HepG2 (cell line): ENCODE results near the gene CACNA1G. TPM values are rescaled to one million over a fixed set of nuclear protein-coding genes. Genes with fewer than 3 reads are reported as not detected.

Experiments
- CBX2 ChIP-seq, 2 experiments: fragments of 200-600 bp in 1 of 2; sonication (generic); formaldehyde crosslinking in 1 of 2; IDR thresholded peaks; 2 replicates each; pipeline versions ENCODE4 v1.7.0 to v1.8.1; 2018 to 2022; ENCODE audit warnings: low read depth in 2 of 2, low read length in 1 of 2, mild to moderate bottlenecking in 1 of 2, missing genetic modification reagents in 1 of 2
- IRF2 ChIP-seq: IDR thresholded peaks from 2 replicates; pipeline ENCODE4 v1.6.1; 2018; ENCODE audit warnings: missing genetic modification reagents, missing compliant biosample characterization
- MATR3 ChIP-seq: sonication (generic); formaldehyde crosslinking; IDR thresholded peaks from 2 replicates; pipeline ENCODE4 v1.4.0; 2020; ENCODE audit warnings: missing genetic modification reagents
- MIER3 ChIP-seq: IDR thresholded peaks from 2 replicates; pipeline ENCODE4 v1.6.1; 2016; ENCODE audit warnings: missing compliant biosample characterization, borderline replicate concordance
- MTA1 ChIP-seq: sonication (generic); formaldehyde crosslinking; IDR thresholded peaks from 2 replicates; pipeline ENCODE4 v1.4.0; 2020; ENCODE audit warnings: missing genetic modification reagents, mild to moderate bottlenecking, borderline replicate concordance
- PHF20 ChIP-seq: sonication (generic); formaldehyde crosslinking; IDR thresholded peaks from 2 replicates; pipeline ENCODE4 v1.5.0; 2020; ENCODE audit warnings: mild to moderate bottlenecking, missing genetic modification reagents
- PHF8 ChIP-seq: sonication (generic); formaldehyde crosslinking; IDR thresholded peaks from 2 replicates; pipeline ENCODE4 v1.5.0; 2020; ENCODE audit warnings: missing genetic modification reagents
- RBM39 ChIP-seq: fragments of 200-400 bp; formaldehyde crosslinking; IDR thresholded peaks from one replicate; pipeline ENCODE4 v1.6.1; 2018; ENCODE audit warnings: antibody characterized with exemption, mild to moderate bottlenecking, low read depth, low read length; ENCODE audit not compliant: poor library complexity, severe bottlenecking
- SALL2 ChIP-seq: sonication (generic); formaldehyde crosslinking; IDR thresholded peaks from 2 replicates; pipeline ENCODE4 v1.8.1; 2023; ENCODE audit warnings: mild to moderate bottlenecking, missing genetic modification reagents, inconsistent platforms
- SP140L ChIP-seq: sonication (generic); formaldehyde crosslinking; IDR thresholded peaks from 2 replicates; pipeline ENCODE4 v1.4.0; 2020; ENCODE audit warnings: missing genetic modification reagents, borderline replicate concordance
- SRF ChIP-seq: IDR thresholded peaks from 2 replicates; pipeline ENCODE4 v1.6.1; 2011; ENCODE audit warnings: mild to moderate bottlenecking, low read depth, low read length, moderate library complexity
- TBX2 ChIP-seq: sonication (generic); formaldehyde crosslinking; IDR thresholded peaks from 2 replicates; pipeline ENCODE4 v1.5.0; 2020; ENCODE audit warnings: missing genetic modification reagents, mild to moderate bottlenecking, borderline replicate concordance
- ZFX ChIP-seq: sonication (generic); formaldehyde crosslinking; IDR thresholded peaks from 2 replicates; pipeline ENCODE4 v1.4.0; 2020; ENCODE audit warnings: mild to moderate bottlenecking, low read depth, missing genetic modification reagents, moderate library complexity
- ZNF282 ChIP-seq: fragments of 450-650 bp; IDR thresholded peaks from 2 replicates; pipeline ENCODE4 v1.6.1; 2018; ENCODE audit not compliant: partially characterized antibody
- ZNF660 ChIP-seq: sonication (generic); formaldehyde crosslinking; IDR thresholded peaks from 2 replicates; pipeline ENCODE4 v1.5.1; 2020; ENCODE audit warnings: mild to moderate bottlenecking, low read depth, missing genetic modification reagents, borderline replicate concordance
- polyA plus RNA-seq, 8 experiments: library from polyadenylated mRNA; depleted of rRNA in 3 of 8; stranded (reverse) in 7 of 8; unstranded in 1 of 8; fragments of >200 nt; fragmentation: Illumina TruSeq in 4 of 8; extraction: Trizol in 4 of 8; gene quantifications; 2 replicates each; pipeline versions ENCODE4 v1.2.1 to v1.2.3, GENCODE V29; 2011 to 2016; ENCODE audit warnings: low read depth in 4 of 8, missing spikeins in 1 of 8, mixed read lengths in 1 of 8; ENCODE audit not compliant: insufficient read depth in 1 of 8
- total RNA-seq, 5 experiments: library from RNA; depleted of rRNA; stranded (reverse); fragments of >200 nt; fragmentation: Illumina TruSeq; extraction: Trizol; gene quantifications; 2 replicates each; pipeline ENCODE4 v1.2.3, GENCODE V29; 2016; ENCODE audit warnings: low read depth in 1 of 5
- TF ChIP-seq, protein P1 (sequence below): IDR thresholded peaks from 2 replicates; pipeline ENCODE4 v1.6.1; 2016; ENCODE audit warnings: low read depth, control low read depth
- TF ChIP-seq, protein P2 (sequence below): sonication (generic); formaldehyde crosslinking; IDR thresholded peaks from 2 replicates; pipeline ENCODE4 v1.8.1; 2022; ENCODE audit warnings: mild to moderate bottlenecking, missing genetic modification reagents
- TF ChIP-seq, protein P3 (sequence below): fragments of 450-650 bp; IDR thresholded peaks from 2 replicates; pipeline ENCODE4 v1.6.1; 2017; ENCODE audit warnings: mild to moderate bottlenecking
- TF ChIP-seq, protein P4 (sequence below): sonication (generic); formaldehyde crosslinking; conservative IDR thresholded peaks from 2 replicates; pipeline ENCODE4 v1.4.0; 2020; ENCODE audit warnings: missing genetic modification reagents
- TF ChIP-seq, protein P5 (sequence below): sonication (generic); formaldehyde crosslinking; IDR thresholded peaks from 2 replicates; pipeline ENCODE4 v1.5.1; 2020; ENCODE audit warnings: mild to moderate bottlenecking, moderate library complexity, missing genetic modification reagents

CACNA1G gene
- total and polyA plus RNA-seq, 2 of the 13 experiments (the other 11 are each of a cell fraction or from before 2014, with no cell fraction given): 0.02 TPM; not detected in 1

DNA sequence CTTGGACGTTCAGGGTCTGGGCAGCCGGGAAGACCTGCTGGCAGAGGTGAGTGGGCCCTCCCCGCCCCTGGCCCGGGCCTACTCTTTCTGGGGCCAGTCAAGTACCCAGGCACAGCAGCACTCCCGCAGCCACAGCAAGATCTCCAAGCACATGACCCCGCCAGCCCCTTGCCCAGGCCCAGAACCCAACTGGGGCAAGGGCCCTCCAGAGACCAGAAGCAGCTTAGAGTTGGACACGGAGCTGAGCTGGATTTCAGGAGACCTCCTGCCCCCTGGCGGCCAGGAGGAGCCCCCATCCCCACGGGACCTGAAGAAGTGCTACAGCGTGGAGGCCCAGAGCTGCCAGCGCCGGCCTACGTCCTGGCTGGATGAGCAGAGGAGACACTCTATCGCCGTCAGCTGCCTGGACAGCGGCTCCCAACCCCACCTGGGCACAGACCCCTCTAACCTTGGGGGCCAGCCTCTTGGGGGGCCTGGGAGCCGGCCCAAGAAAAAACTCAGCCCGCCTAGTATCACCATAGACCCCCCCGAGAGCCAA, 65.6 kb downstream of the CACNA1G start (continued):
- TF ChIP-seq RBM39 (peak; percentile 84), TBX2 (CRISPR knock-in tag) (peak; percentile 39; the same call in 1 of the 2 replicates), MATR3 (CRISPR knock-in tag) (no peak), MTA1 (CRISPR knock-in tag) (peak; percentile 46; the same call in 1 of the 2 replicates), SALL2 (CRISPR knock-in tag) (peak; percentile 63; the same call in 1 of the 2 replicates), SRF (no peak), IRF2 (CRISPR knock-in tag) (peak; percentile 70), MIER3 (peak; percentile 35; the same call in 1 of the 2 replicates), PHF8 (CRISPR knock-in tag) (peak; percentile 68), SP140L (CRISPR knock-in tag) (peak; percentile 75; the same call in 1 of the 2 replicates), ZFX (CRISPR knock-in tag) (peak; percentile 95), ZNF282 (no peak), CBX2 (IDR thresholded peaks at IDR 0.05; ENCODE audit: low read depth, low read length) (no peak), CBX2 (CRISPR knock-in tag; IDR thresholded peaks at IDR 0.05; ENCODE audit: low read depth) (no peak), ZNF660 (CRISPR knock-in tag) (no peak), PHF20 (CRISPR knock-in tag) (0 out of 2 replicates have a peak, but pooled peaks have one; percentile 51)
- TF ChIP-seq, protein P1, sequence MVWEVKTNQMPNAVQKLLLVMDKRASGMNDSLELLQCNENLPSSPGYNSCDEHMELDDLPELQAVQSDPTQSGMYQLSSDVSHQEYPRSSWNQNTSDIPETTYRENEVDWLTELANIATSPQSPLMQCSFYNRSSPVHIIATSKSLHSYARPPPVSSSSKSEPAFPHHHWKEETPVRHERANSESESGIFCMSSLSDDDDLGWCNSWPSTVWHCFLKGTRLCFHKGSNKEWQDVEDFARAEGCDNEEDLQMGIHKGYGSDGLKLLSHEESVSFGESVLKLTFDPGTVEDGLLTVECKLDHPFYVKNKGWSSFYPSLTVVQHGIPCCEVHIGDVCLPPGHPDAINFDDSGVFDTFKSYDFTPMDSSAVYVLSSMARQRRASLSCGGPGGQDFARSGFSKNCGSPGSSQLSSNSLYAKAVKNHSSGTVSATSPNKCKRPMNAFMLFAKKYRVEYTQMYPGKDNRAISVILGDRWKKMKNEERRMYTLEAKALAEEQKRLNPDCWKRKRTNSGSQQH (CRISPR knock-in tag): 0 out of 2 replicates have a peak, but pooled peaks have one; percentile 49
- TF ChIP-seq, protein P2, sequence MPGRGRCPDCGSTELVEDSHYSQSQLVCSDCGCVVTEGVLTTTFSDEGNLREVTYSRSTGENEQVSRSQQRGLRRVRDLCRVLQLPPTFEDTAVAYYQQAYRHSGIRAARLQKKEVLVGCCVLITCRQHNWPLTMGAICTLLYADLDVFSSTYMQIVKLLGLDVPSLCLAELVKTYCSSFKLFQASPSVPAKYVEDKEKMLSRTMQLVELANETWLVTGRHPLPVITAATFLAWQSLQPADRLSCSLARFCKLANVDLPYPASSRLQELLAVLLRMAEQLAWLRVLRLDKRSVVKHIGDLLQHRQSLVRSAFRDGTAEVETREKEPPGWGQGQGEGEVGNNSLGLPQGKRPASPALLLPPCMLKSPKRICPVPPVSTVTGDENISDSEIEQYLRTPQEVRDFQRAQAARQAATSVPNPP (CRISPR knock-in tag): 0 out of 2 replicates have a peak, but pooled peaks have one; percentile 23
- TF ChIP-seq, protein P3, sequence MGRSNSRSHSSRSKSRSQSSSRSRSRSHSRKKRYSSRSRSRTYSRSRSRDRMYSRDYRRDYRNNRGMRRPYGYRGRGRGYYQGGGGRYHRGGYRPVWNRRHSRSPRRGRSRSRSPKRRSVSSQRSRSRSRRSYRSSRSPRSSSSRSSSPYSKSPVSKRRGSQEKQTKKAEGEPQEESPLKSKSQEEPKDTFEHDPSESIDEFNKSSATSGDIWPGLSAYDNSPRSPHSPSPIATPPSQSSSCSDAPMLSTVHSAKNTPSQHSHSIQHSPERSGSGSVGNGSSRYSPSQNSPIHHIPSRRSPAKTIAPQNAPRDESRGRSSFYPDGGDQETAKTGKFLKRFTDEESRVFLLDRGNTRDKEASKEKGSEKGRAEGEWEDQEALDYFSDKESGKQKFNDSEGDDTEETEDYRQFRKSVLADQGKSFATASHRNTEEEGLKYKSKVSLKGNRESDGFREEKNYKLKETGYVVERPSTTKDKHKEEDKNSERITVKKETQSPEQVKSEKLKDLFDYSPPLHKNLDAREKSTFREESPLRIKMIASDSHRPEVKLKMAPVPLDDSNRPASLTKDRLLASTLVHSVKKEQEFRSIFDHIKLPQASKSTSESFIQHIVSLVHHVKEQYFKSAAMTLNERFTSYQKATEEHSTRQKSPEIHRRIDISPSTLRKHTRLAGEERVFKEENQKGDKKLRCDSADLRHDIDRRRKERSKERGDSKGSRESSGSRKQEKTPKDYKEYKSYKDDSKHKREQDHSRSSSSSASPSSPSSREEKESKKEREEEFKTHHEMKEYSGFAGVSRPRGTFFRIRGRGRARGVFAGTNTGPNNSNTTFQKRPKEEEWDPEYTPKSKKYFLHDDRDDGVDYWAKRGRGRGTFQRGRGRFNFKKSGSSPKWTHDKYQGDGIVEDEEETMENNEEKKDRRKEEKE: no peak
- TF ChIP-seq, protein P4, sequence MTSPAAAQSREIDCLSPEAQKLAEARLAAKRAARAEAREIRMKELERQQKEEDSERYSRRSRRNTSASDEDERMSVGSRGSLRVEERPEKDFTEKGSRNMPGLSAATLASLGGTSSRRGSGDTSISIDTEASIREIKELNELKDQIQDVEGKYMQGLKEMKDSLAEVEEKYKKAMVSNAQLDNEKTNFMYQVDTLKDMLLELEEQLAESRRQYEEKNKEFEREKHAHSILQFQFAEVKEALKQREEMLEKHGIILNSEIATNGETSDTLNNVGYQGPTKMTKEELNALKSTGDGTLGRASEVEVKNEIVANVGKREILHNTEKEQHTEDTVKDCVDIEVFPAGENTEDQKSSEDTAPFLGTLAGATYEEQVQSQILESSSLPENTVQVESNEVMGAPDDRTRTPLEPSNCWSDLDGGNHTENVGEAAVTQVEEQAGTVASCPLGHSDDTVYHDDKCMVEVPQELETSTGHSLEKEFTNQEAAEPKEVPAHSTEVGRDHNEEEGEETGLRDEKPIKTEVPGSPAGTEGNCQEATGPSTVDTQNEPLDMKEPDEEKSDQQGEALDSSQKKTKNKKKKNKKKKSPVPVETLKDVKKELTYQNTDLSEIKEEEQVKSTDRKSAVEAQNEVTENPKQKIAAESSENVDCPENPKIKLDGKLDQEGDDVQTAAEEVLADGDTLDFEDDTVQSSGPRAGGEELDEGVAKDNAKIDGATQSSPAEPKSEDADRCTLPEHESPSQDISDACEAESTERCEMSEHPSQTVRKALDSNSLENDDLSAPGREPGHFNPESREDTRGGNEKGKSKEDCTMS: no peak
- TF ChIP-seq, protein P5, sequence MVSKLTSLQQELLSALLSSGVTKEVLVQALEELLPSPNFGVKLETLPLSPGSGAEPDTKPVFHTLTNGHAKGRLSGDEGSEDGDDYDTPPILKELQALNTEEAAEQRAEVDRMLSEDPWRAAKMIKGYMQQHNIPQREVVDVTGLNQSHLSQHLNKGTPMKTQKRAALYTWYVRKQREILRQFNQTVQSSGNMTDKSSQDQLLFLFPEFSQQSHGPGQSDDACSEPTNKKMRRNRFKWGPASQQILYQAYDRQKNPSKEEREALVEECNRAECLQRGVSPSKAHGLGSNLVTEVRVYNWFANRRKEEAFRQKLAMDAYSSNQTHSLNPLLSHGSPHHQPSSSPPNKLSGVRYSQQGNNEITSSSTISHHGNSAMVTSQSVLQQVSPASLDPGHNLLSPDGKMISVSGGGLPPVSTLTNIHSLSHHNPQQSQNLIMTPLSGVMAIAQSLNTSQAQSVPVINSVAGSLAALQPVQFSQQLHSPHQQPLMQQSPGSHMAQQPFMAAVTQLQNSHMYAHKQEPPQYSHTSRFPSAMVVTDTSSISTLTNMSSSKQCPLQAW (CRISPR knock-in tag): no peak
